OCI-LY7 (cell line): ENCODE results near the gene CD28. TPM values are rescaled to one million over a fixed set of nuclear protein-coding genes. Genes with fewer than 3 reads are reported as not detected.

Experiments used
- BruUV-seq: library from RNA; stranded (reverse); fragments of 400-500 nt; replicated peaks from 2 replicates; lab custom pipeline; 2021; lab: Mats Ljungman, UMichigan
- CTCF ChIA-PET: fragments of 300-600 bp; sonication (Branson Sonifier 250); formaldehyde crosslinking; loops from one replicate; lab custom pipeline; 2022; ENCODE audit warnings: antibody characterized with exemption; ENCODE audit not compliant: unreplicated experiment; lab: Charles Lee
- POLR2A ChIA-PET: fragments of 300-600 bp; sonication (Branson Sonifier 250); formaldehyde crosslinking; loops from one replicate; lab custom pipeline; 2022; ENCODE audit warnings: antibody characterized with exemption; lab: Charles Lee
- DNase-seq: peaks from one replicate; pipeline ENCODE4 v3.0.0-alpha.2; 2015; ENCODE audit warnings: low spot score
- H2AFZ ChIP-seq: fragments of 200-600 bp; sonication (generic), shearing (Covaris generic); 2 replicates; pipeline ENCODE4 v1.6.1; 2014; ENCODE audit warnings: mild to moderate bottlenecking, antibody characterized with exemption, low read length, moderate library complexity
- H3K27ac ChIP-seq: fragments of 200-600 bp; sonication (generic); 2 replicates; pipeline ENCODE4 v1.5.1; 2014; ENCODE audit warnings: mixed run types, low read depth, mild to moderate bottlenecking, moderate library complexity, low read length, inconsistent platforms; ENCODE audit not compliant: poor library complexity, severe bottlenecking
- H3K36me3 ChIP-seq: fragments of 200-600 bp; sonication (generic); 2 replicates; pipeline ENCODE4 v1.6.1; 2014; ENCODE audit warnings: mild to moderate bottlenecking, antibody characterized with exemption, low read length, moderate library complexity, mixed read lengths; ENCODE audit not compliant: insufficient read depth
- H3K4me1 ChIP-seq: fragments of 200-600 bp; sonication (generic); 2 replicates; pipeline ENCODE4 v1.5.1; 2014; ENCODE audit warnings: mild to moderate bottlenecking, low read length; ENCODE audit not compliant: insufficient read depth, poor library complexity, severe bottlenecking
- H3K4me2 ChIP-seq: fragments of 200-600 bp; sonication (generic); 2 replicates; pipeline ENCODE4 v1.6.1; 2014; ENCODE audit warnings: mild to moderate bottlenecking, low read length
- H3K4me3 ChIP-seq: fragments of 200-600 bp; sonication (generic); 2 replicates; pipeline ENCODE4 v1.5.1; 2014; ENCODE audit warnings: mild to moderate bottlenecking, low read depth, low read length; ENCODE audit not compliant: poor library complexity, severe bottlenecking
- H3K79me2 ChIP-seq: fragments of 200-600 bp; sonication (generic); 2 replicates; pipeline ENCODE4 v1.6.1; 2016; ENCODE audit warnings: low read depth, mild to moderate bottlenecking, low read length, moderate library complexity, mixed read lengths; ENCODE audit not compliant: insufficient read depth
- H3K9me2 ChIP-seq: fragments of 200-600 bp; sonication (generic); 2 replicates; pipeline ENCODE4 v1.6.1; 2016; ENCODE audit warnings: mild to moderate bottlenecking, low read length, mixed read lengths; ENCODE audit not compliant: insufficient read depth
- H3K9me3 ChIP-seq: fragments of 200-600 bp; sonication (generic); 2 replicates; pipeline ENCODE4 v1.6.1; 2014; ENCODE audit warnings: mild to moderate bottlenecking, mixed run types, low read length, mixed read lengths
- H4K20me1 ChIP-seq: fragments of 200-600 bp; sonication (generic); 2 replicates; pipeline ENCODE4 v1.6.1; 2014; ENCODE audit warnings: mild to moderate bottlenecking, antibody characterized with exemption, low read length, moderate library complexity, mixed read lengths; ENCODE audit not compliant: insufficient read depth
- CTCF ChIP-seq: fragments of 200-600 bp; sonication (generic); conservative IDR thresholded peaks from 2 replicates; pipeline ENCODE4 v1.5.1; 2014; ENCODE audit warnings: mild to moderate bottlenecking, antibody characterized with exemption, low read length, moderate library complexity, mixed read lengths
- EZH2phosphoT487 ChIP-seq: fragments of 200-600 bp; sonication (generic); IDR thresholded peaks from 2 replicates; pipeline ENCODE4 v1.6.1; 2018; ENCODE audit warnings: low read depth, borderline replicate concordance, mild to moderate bottlenecking, mixed run types, antibody characterized with exemption, low read length, moderate library complexity, mixed read lengths
- intact Hi-C: fragments of 100-400 bp; cut with micrococcal nuclease; formaldehyde crosslinking; loops from one replicate; pipeline ENCODE4 v1.10.0; 2022; ENCODE audit not compliant: unreplicated experiment
- total RNA-seq, 2 experiments: library from RNA; depleted of rRNA in 1 of 2; stranded (reverse); fragments of >200 nt in 1 of 2; shearing (Covaris generic) in 1 of 2; gene quantifications; 2 replicates each; pipeline ENCODE4 v1.2.3, GENCODE V29; 2014 to 2022

The CD28 gene
- total RNA-seq, 2 experiments from 2014 or later = 0.92 to 44.6 TPM

DNA sequence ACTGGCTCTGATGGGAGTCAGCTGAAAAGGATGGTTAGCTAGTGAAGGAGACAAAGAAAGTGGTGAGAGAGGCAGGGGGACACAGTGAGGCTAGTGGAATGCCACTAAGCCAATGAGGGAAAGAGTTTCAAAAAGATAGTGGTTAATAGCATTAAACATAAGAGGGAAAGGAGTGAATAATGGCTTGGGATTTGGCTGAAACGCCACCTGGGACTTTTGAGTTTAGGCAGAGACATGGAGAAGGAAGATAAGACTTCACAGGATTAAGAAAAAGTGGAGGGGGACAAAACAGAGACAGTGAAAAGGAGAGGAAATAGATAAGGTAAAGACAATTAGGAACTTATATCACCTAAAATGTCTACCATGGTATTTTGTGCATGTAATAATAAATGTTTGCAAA lies 6.9 kb downstream of the CD28 start:
- Histone ChIP-seq H3K4me1 (peaks cover 86% of the 10 kb centered on the region), H3K27ac (no peak overlapping the region), H3K36me3 (peaks cover 78% of the 10 kb centered on the region), H3K9me2 (no peaks in the 10 kb centered on the region), H3K79me2 (peaks cover 92% of the 10 kb centered on the region), H3K4me2 (peak overlapping the region; percentile 22; the same call in 1 of the 2 replicates), H4K20me1 (no peaks in the 10 kb centered on the region), H3K9me3 (peaks cover 6% of the 10 kb centered on the region; the same call in 1 of the 2 replicates), H2AFZ (no peak overlapping the region), H3K4me3 (no peak overlapping the region)
- POLR2A ChIA-PET = interaction anchor here (0.9 to 1.4 kb wide), 2 partner anchors 36 to 37 kb away, joined by 3 read pairs; no protein-coding TSS in a partner anchor
- intact Hi-C loops = no loop called here
- DNase-seq = no peak
- TF ChIP-seq EZH2phosphoT487 (no peak), CTCF (no peak)
- BruUV-seq = no TSS peak
- CTCF ChIA-PET = no interaction called here

- Histone ChIP-seq H3K4me2 (no peak overlapping the region), H4K20me1 (no peaks in the 10 kb centered on the region), H3K4me3 (no peak overlapping the region), H3K4me1 (peaks cover 86% of the 10 kb centered on the region), H3K79me2 (peaks cover 92% of the 10 kb centered on the region), H3K36me3 (peaks cover 86% of the 10 kb centered on the region), H2AFZ (no peak overlapping the region), H3K9me2 (no peaks in the 10 kb centered on the region), H3K27ac (no peak overlapping the region), H3K9me3 (peaks cover 10% of the 10 kb centered on the region; the same call in 1 of the 2 replicates)
- TF ChIP-seq EZH2phosphoT487 = no peak
- TF ChIP-seq CTCF = no peak
- DNase-seq = no peak
- BruUV-seq = no TSS peak
- intact Hi-C loops = no loop called here
- ChIA-PET CTCF (no interaction called here), POLR2A (interaction anchor here (1.4 kb wide), 1 partner anchor 35 kb away, joined by 3 read pairs; no protein-coding TSS in a partner anchor)
Measured at GRCh38 chr2:203714112-203714511, 7.7 kb downstream of the CD28 start.

- Histone ChIP-seq H3K36me3 (peaks cover 98% of the 10 kb centered on the region), H2AFZ (no peak overlapping the region), H3K4me3 (no peak overlapping the region), H3K4me1 (peaks cover 86% of the 10 kb centered on the region), H4K20me1 (no peaks in the 10 kb centered on the region), H3K27ac (no peak overlapping the region), H3K9me2 (no peaks in the 10 kb centered on the region), H3K9me3 (peaks cover 10% of the 10 kb centered on the region; the same call in 1 of the 2 replicates), H3K79me2 (peaks cover 83% of the 10 kb centered on the region), H3K4me2 (no peak overlapping the region)
- no peak for TF ChIP-seq CTCF
- TF ChIP-seq EZH2phosphoT487 = no peak
- CTCF ChIA-PET = no interaction called here
- DNase-seq = no peak
- no TSS peak for BruUV-seq
- POLR2A ChIA-PET = interaction anchor here (0.5 to 6.0 kb wide), 3 partner anchors 8 to 1049 kb away, joined by 3 to 62 read pairs (median 5); partner anchors contain the start of gene CD28
- intact Hi-C loops = no loop called here
Measured at GRCh38 chr2:203715744-203716143, 9.3 kb downstream of the CD28 start.
